Measurements from ENCODE around the gene ALG5. TPM values are rescaled to one million over a fixed set of nuclear protein-coding genes. Genes with fewer than 3 reads are reported as not detected.

The ALG5 gene
- total RNA-seq, 1 donor from 2014 or later = 7.9 TPM

Other genes with a start within 250 kb of the ALG5 start
- gene RFXAP, start 180.1 kb downstream of the ALG5 start, total RNA-seq = 3.7 TPM
- gene SMAD9, start 79.1 kb downstream of the ALG5 start, total RNA-seq = 4.5 TPM
- gene EXOSC8, start 1.4 kb upstream of the ALG5 start, total RNA-seq = 20.8 TPM
- 34.8 TPM for gene SUPT20H, start 60.3 kb upstream of the ALG5 start, total RNA-seq
- gene CSNK1A1L, start 106.3 kb upstream of the ALG5 start, total RNA-seq = not detected

Data from left ventricle myocardium superior (tissue), 1 donor.